Sigmoid colon (tissue), 7 donors: ENCODE measurements around the gene SULT2B1. TPM values are rescaled to one million over a fixed set of nuclear protein-coding genes. Genes with fewer than 3 reads are reported as not detected.

Source experiments
- DNase-seq: peaks from one replicate; pipeline ENCODE4 v3.0.0-alpha.2; 2019
- H3K27ac ChIP-seq, 4 donors: fragments of 200-600 bp; sonication (generic); one replicate each; pipeline ENCODE4 v1.5.1; 2016 to 2019; ENCODE audit warnings: mild to moderate bottlenecking in 1 of 4
- H3K27me3 ChIP-seq, 3 donors: fragments of 200-600 bp; sonication (generic); one replicate each; pipeline ENCODE4 v1.5.1; 2019; ENCODE audit warnings: mild to moderate bottlenecking in 1 of 3
- H3K36me3 ChIP-seq, 4 donors: fragments of 200-600 bp; sonication (generic); one replicate each; pipeline ENCODE4 v1.5.1; 2016 to 2019
- H3K4me1 ChIP-seq, 4 donors: fragments of 200-600 bp; sonication (generic); one replicate each; pipeline ENCODE4 v1.5.1; 2017 to 2019
- H3K4me3 ChIP-seq, 4 donors: fragments of 200-600 bp; sonication (generic); one replicate each; pipeline ENCODE4 v1.5.1; 2017 to 2019; ENCODE audit warnings: mild to moderate bottlenecking in 2 of 4, moderate library complexity in 1 of 4
- H3K9me3 ChIP-seq, 4 donors: fragments of 200-600 bp in 3 of 4; sonication (generic) in 3 of 4; one replicate each; pipeline versions ENCODE4 v1.5.1 to v1.6.1; 2013 to 2019
- EP300 ChIP-seq, 4 donors: sonication (generic); formaldehyde crosslinking; IDR thresholded peaks; one replicate each; pipeline ENCODE4 v1.6.1; 2017; ENCODE audit warnings: antibody characterized with exemption in 4 of 4
- POLR2A ChIP-seq, 2 donors: fragments of 450-650 bp; IDR thresholded peaks; one replicate each; pipeline ENCODE4 v1.6.1; 2016; ENCODE audit warnings: antibody characterized with exemption in 2 of 2, mild to moderate bottlenecking in 2 of 2, moderate library complexity in 2 of 2
- POLR2AphosphoS5 ChIP-seq, 4 donors: sonication (generic); formaldehyde crosslinking; IDR thresholded peaks; one replicate each; pipeline ENCODE4 v1.6.1; 2017; ENCODE audit warnings: antibody characterized with exemption in 4 of 4
- WGBS, 2 donors: extraction: QIAGEN DNeasy Blood & Tissue Kit; methylation state at CpG; one replicate each; pipeline ENCODE4 v1.1.7; 2013; 5-methylcytosine and 5-hydroxymethylcytosine counted together
- intact Hi-C: fragments of 100-400 bp; cut with DNase I; formaldehyde crosslinking; loops from one replicate; pipeline ENCODE4 v1.15.1; 2023
- polyA plus RNA-seq, 3 donors: library from polyadenylated mRNA; stranded (reverse); fragments of 200-250 nt; gene quantifications; one replicate each; pipeline ENCODE4 v1.2.3, GENCODE V29; 2013
- total RNA-seq, 4 donors: library from RNA; depleted of rRNA; stranded (reverse); fragments of >200 nt; gene quantifications; one replicate each; pipeline ENCODE4 v1.1.0, GENCODE V29; 2016
- TF ChIP-seq, protein P1 (sequence below), 4 experiments: fragments of 450-650 bp in 3 of 4; fragments of 200-600 bp in 1 of 4; IDR thresholded peaks; one replicate each; pipeline ENCODE4 v1.5.1; 2016 to 2019; ENCODE audit warnings: antibody characterized with exemption in 4 of 4, mild to moderate bottlenecking in 3 of 4, moderate library complexity in 2 of 4
- donor health status: healthy with polysubstance abuse.
- donor health status: Bipolar disorder and iron deficiency.
- donor health status: healthy.

Gene SULT2B1
- total and polyA plus RNA-seq, 7 donors: 0.82 to 2.8 (median 1.8) TPM; not detected in 3

DNA sequence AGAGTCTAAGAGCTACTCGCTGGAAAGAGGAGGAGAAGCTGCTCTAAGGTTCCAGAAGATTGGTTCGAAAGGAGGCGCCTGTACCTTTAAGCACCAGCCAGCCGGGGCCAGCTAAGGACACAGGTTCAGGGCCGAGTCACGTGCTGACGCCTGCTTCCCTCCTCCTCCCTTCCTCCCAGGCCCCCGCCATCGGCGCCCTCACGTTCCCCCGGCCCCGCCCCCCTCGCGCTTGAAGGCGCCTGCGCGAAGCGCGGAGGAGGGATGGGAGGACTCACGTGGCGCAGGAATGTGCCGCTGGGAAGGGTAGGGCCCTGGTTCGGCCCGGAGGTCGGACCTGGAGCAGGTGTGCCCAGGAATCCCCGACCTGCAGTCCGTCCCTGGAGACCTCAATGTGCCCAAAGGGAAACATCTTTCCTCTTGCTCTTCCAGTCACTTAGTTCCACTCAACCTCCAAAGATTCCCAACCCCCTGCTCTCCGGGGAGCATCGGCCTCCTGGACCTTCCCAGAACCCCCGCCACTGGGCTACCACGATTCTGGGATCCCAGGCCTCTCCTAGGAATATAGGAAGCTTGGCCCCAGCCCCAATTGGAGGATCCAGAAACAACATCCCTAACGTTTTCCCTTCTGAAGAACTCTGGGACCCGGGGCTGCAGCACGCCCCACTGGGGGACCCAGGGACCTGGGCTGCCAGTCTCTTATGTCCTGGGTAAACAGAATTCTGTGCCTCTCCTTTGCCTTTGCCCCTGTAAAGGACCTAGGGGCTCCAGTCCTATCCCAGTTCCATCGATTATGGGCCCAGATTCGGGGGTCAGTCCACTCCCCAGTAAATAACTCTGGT is 82.7 kb downstream of the SULT2B1 start:
- no peaks in the 10 kb centered on the region for H3K27me3 ChIP-seq
- peak overlapping the region; percentile 91 to 99 (median 96) for H3K27ac ChIP-seq
- intact Hi-C loops: loop anchor here (5.0 to 10.0 kb wide), 3 partner anchors 330 to 1183 kb away; partner anchors contain the start of genes FLT3LG, FTL and MED25
- TF ChIP-seq EP300 (IDR thresholded peaks at IDR 0.05) (peak in 2 of 4 donors; percentile 46 to 89), POLR2A (IDR thresholded peaks at IDR 0.05) (peak; percentile 57 to 79), POLR2AphosphoS5 (IDR thresholded peaks at IDR 0.05) (peak; percentile 59 to 92 (median 90))
- TF ChIP-seq, protein P1, sequence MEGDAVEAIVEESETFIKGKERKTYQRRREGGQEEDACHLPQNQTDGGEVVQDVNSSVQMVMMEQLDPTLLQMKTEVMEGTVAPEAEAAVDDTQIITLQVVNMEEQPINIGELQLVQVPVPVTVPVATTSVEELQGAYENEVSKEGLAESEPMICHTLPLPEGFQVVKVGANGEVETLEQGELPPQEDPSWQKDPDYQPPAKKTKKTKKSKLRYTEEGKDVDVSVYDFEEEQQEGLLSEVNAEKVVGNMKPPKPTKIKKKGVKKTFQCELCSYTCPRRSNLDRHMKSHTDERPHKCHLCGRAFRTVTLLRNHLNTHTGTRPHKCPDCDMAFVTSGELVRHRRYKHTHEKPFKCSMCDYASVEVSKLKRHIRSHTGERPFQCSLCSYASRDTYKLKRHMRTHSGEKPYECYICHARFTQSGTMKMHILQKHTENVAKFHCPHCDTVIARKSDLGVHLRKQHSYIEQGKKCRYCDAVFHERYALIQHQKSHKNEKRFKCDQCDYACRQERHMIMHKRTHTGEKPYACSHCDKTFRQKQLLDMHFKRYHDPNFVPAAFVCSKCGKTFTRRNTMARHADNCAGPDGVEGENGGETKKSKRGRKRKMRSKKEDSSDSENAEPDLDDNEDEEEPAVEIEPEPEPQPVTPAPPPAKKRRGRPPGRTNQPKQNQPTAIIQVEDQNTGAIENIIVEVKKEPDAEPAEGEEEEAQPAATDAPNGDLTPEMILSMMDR (IDR thresholded peaks at IDR 0.05): no peak
- H3K36me3 ChIP-seq: peaks cover 0 to 20% (median 4%) of the 10 kb centered on the region in 4 donors
- peak; percentile 99 for DNase-seq
- H3K4me1 ChIP-seq: peaks cover 0 to 72% (median 65%) of the 10 kb centered on the region in 4 donors
- H3K4me3 ChIP-seq: peak overlapping the region; percentile 9 to 89 (median 64)
- no peaks in the 10 kb centered on the region for H3K9me3 ChIP-seq
- WGBS, 2 donors: 3 to 5% methylated on average over 37 of the region's 37 CpGs

DNA sequence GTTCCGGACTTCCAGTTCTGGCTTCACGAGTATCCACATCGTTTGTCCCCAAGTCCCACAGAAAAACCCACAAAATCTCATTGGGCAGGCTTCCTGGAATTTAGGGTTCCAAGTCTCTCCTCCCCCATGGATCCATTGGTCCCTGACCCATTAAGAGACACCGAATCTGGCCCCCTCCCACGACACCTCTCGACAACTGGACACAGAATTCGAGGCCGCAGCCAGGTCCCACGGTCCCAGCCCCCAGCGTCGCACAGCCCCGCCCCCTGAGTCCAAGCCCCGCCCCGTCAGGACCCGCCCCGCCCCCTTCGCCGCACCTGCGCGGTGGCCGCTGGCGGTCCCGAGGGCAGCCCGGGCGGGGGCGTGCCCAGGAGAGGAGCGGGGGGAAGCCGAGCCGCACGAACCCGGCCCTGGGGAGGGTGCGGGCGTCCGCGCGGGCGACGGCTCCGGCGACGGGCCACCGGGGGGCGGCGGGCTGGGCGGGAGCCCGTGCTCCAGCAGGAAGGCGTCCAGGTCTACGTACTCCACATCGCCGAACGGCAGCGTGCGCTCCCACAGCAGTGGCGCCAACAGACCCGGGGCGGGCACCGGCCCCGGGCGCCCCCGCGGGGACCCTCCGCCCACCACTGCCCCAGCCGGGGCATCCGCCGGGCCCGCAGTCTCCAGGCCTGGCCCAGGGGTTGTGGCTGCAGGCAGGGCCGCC is 83.4 kb downstream of the SULT2B1 start:
- intact Hi-C loops: loop anchor here (10.0 kb wide), 2 partner anchors 329 to 839 kb away; partner anchors contain the start of genes FLT3LG and FTL
- no peak for TF ChIP-seq EP300 (IDR thresholded peaks at IDR 0.05)
- TF ChIP-seq POLR2A (IDR thresholded peaks at IDR 0.05): peak; percentile 51 to 52
- TF ChIP-seq POLR2AphosphoS5 (IDR thresholded peaks at IDR 0.05): peak; percentile 62 to 92 (median 79)
- TF ChIP-seq, protein P1 (IDR thresholded peaks at IDR 0.05): no peak
- Histone ChIP-seq H3K36me3 (peaks cover 0 to 20% (median 4%) of the 10 kb centered on the region in 4 donors), H3K4me3 (peak overlapping the region; percentile 54 to 89 (median 64)), H3K27me3 (no peaks in the 10 kb centered on the region), H3K4me1 (peaks cover 0 to 64% (median 57%) of the 10 kb centered on the region in 4 donors), H3K27ac (peak overlapping the region; percentile 91 to 99 (median 96)), H3K9me3 (no peaks in the 10 kb centered on the region)
- peak; percentile 88 for DNase-seq
- WGBS, 2 donors: 1% methylated on average over 67 of the region's 67 CpGs

DNA sequence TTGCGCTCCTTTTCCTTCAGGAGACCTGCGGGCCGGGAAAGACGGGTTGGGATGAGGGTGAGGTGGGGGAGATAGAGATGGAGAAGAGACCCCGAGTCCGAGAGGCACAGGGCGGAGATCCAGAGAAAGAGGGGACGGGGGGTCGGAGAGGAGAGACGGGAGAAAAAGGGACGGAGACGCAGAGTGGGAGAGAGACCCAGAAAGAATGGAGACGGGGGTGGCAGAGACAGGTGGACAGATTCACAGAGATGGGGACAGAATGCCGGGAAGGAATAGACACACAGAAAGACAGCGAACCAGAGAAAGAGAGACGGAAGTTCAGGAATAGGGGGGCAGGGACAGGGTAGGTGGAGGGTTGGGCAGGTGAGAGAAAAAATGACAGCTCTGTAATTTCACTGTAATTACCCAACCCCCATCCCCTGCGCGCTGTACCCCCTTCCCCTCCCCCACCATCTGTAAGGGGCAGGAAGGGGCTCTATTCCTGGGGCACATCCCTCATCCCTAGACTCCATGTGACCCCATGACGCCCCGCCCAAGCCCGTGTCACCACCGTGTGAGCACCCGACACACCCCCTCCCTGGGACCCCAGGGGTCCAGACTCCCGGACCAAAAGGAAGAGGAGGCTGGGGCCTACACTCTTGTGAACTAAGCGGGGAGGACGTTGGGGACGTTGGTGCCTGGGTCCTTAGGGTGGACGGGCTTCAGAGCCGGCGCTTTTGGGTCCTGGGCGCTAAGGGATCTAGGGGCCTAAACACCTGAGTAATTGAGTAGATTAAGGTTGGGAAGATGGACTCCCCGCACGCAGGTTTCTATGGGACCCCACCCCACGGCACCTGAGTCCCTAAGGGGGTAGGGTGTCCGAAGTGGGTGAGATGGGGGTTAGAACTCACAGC is 84.2 kb downstream of the SULT2B1 start:
- 1 to 2% methylated on average over 35 of the region's 35 CpGs for WGBS, 2 donors
- Histone ChIP-seq H3K9me3 (no peaks in the 10 kb centered on the region), H3K4me3 (peak overlapping the region; percentile 54 to 89 (median 64)), H3K4me1 (peaks cover 0 to 56% (median 49%) of the 10 kb centered on the region in 4 donors), H3K27me3 (no peaks in the 10 kb centered on the region), H3K27ac (peak overlapping the region; percentile 91 to 99 (median 96)), H3K36me3 (peaks cover 0 to 19% (median 4%) of the 10 kb centered on the region in 4 donors)
- intact Hi-C loops: loop anchor here (10.0 kb wide), 2 partner anchors 329 to 839 kb away; partner anchors contain the start of genes FLT3LG and FTL
- TF ChIP-seq EP300 (IDR thresholded peaks at IDR 0.05) (no peak), POLR2AphosphoS5 (IDR thresholded peaks at IDR 0.05) (no peak)
- DNase-seq: peak; percentile 78

DNA sequence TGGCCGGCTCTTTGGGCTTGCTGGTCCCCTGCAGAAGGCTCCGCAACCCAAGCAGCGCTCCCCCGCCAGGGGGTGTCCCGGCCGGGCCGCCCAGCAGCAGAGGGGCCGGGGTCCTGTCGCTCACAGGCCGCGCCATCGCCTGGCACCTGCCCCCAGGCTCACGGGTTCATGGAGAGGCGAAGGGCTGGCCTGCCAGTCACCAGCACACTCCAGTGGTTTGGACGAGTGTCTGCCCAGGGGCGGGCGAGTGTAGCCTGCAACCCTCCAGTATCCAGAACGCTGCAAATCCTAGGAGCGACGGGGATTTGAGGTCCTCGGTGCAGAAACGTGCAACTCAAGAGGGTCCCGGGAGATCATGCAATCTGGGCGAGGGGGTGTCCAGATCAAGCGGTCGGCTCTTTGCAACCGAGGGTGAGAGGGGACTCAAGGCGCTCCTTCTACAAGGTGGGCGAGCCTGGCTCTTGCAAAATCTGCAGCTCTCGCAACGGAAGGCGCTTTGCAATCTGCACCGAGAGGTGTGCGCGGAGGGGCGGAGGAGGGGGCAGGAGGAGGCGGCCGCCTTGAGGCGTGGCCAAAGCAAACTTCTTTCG is 85.0 kb downstream of the SULT2B1 start, which contains the start of gene DBP:
TSS of gene DBP (minus strand) at position 521 of the 590 bp plus-strand sequence. CDS start at position 136, 385 bp downstream.
- peak within 1 kb of the TSS; percentile 91 to 99 (median 96) for H3K27ac ChIP-seq
- intact Hi-C loops: loop anchor here (10.0 kb wide), 2 partner anchors 328 to 838 kb away; partner anchors contain the start of genes FLT3LG and FTL
- peaks cover 0 to 52% (median 42%) of the 10 kb centered on the region in 4 donors for H3K4me1 ChIP-seq
- 0 to 1% methylated on average over 40 of the region's 40 CpGs for WGBS, 2 donors
- no peaks in the 10 kb centered on the region for H3K9me3 ChIP-seq
- no peaks in the 10 kb centered on the region for H3K27me3 ChIP-seq
- DNase-seq: no peak
- H3K4me3 ChIP-seq: peak within 1 kb of the TSS; percentile 54 to 89 (median 64)
- H3K36me3 ChIP-seq: peaks cover 0 to 12% (median 4%) of the 10 kb centered on the region in 4 donors
- TF ChIP-seq EP300 (IDR thresholded peaks at IDR 0.05) (no peak), POLR2A (IDR thresholded peaks at IDR 0.05) (peak; percentile 70 to 74), POLR2AphosphoS5 (IDR thresholded peaks at IDR 0.05) (peak in 2 of 4 donors; percentile 85 to 89)
- TF ChIP-seq, protein P1 (IDR thresholded peaks at IDR 0.05): peak in 1 of 4 experiments; percentile 15
